ENCODE measurements around the gene TRERF1. TPM values are rescaled to one million over a fixed set of nuclear protein-coding genes. Genes with fewer than 3 reads are reported as not detected.
A peak's percentile ranks its signal among the peaks of the same experiment; 100 is the strongest.

Gene TRERF1
- total RNA-seq, 2 experiments from 2014 or later = 12.2 to 14.5 TPM

DNA sequence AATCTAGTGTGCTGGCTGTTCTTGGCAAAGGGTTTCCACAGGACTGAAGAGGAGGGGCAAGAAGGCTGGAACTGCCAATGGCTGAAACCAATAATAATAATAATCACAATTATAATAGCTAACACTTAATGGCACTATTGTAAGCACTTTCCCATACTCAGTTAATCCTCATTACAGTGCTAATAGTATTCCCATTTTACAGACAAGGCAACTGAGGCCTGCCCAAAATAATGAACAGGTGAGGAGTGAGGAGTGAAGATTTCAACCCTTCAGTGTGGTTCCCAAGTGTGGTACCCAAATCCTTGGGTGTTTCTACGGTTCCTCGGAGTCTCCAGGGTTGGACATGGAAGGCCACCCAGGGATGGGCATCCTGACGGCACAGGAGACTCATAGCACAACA is 69.9 kb downstream of the TRERF1 start:
- DNase-seq (no peak), ATAC-seq (no peak)
- intact Hi-C loops (cut with DNase I, micrococcal nuclease) = loop anchor here (2.0 to 10.0 kb wide), 2 partner anchors 41 to 407 kb away; no protein-coding TSS in a partner anchor
- Mint-ChIP-seq H3K36me3 (ENCODE audit: low read depth) (peaks cover 2% of the 10 kb centered on the region), H3K9me3 (ENCODE audit: low read depth) (no peaks in the 10 kb centered on the region), H3K4me3 (no peak overlapping the region), H3K4me1 (peaks cover 83% of the 10 kb centered on the region), H3K27me3 (no peaks in the 10 kb centered on the region), H3K27ac (no peak overlapping the region)
- POLR2A ChIA-PET = no interaction called here
- CTCF ChIA-PET = interaction anchor here (0.5 to 2.1 kb wide), 6 partner anchors 15 to 958 kb away, joined by 3 to 9 read pairs (median 3); no protein-coding TSS in a partner anchor

DNA sequence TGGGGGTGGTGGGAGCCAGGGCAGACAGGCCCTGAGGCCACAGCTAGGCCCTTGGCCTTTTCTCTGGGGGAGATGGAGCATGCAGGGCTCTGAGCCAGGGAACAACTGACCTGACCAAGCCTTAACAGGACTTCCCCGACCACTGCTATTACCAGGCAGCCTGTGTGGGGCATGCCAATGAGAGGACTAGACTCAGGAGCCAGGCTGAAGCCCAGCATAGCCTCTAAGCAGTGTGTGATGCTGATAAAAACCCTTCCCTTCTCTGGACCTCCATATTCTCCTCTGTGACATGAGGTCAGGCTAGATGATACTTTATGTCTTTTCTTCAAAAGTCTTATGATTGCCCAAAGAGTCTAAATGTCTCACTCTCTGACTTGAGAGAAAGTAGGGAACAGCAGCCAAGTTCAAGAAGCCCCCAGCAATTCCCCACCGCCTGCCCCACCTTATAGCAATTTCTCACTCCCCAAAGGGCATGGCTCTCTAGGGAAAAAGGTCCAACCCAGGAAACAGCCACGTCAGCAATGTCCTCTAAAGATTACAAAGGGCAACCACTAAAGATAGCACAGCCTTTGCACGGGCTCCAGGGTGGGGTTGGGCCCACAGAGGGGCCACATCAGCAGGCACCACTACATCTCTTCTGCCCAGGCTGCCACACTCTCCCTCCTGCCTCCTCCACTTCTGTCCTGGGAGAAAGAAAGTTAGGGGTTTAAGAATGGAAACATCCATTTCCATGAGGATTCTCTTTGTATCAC is 71.3 kb downstream of the TRERF1 start:
- ChIA-PET CTCF (interaction anchor here (2.1 kb wide), 1 partner anchor 14 kb away, joined by 9 read pairs; no protein-coding TSS in a partner anchor), POLR2A (no interaction called here)
- H3K4me3 Mint-ChIP-seq = no peak overlapping the region
- DNase-seq (no peak), ATAC-seq (no peak)
- H3K27me3 Mint-ChIP-seq = no peaks in the 10 kb centered on the region
- no peaks in the 10 kb centered on the region for H3K9me3 Mint-ChIP-seq (ENCODE audit: low read depth)
- intact Hi-C loops (cut with DNase I, micrococcal nuclease) = loop anchor here in 1 of 2 experiments (10.0 kb wide), 1 partner anchor 406 kb away; no protein-coding TSS in a partner anchor
- H3K4me1 Mint-ChIP-seq = peaks cover 75% of the 10 kb centered on the region
- H3K27ac Mint-ChIP-seq = no peak overlapping the region
- peaks cover 2% of the 10 kb centered on the region for H3K36me3 Mint-ChIP-seq (ENCODE audit: low read depth)

DNA sequence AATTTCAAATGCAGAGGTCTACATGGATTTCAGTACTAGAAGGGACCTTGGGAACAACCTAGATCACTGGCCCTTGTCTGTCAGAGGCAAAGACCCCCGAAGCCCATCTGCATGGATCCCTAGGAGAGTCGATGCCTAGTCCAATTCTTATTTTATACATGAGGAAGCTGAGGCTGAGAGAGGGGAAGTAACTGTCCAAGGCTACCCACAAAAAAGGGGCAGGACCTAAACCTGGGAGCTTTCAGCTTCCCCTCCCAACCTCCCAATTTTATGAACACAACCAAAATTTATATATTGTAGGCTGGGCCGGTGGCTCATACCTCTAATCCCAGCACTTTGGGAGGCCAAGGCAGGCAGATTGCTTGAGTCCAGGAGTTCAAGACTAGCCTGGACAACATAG is 73.2 kb downstream of the TRERF1 start:
- peak overlapping the region; percentile 58 for H3K27ac Mint-ChIP-seq
- ChIA-PET POLR2A (no interaction called here), CTCF (interaction anchor here (0.6 to 1.7 kb wide), 11 partner anchors 9 to 695 kb away, joined by 3 to 8 read pairs (median 4); no protein-coding TSS in a partner anchor)
- peaks cover 72% of the 10 kb centered on the region for H3K4me1 Mint-ChIP-seq
- DNase-seq = no peak
- intact Hi-C loops (cut with DNase I, micrococcal nuclease) = no loop called here
- H3K9me3 Mint-ChIP-seq (ENCODE audit: low read depth) = no peaks in the 10 kb centered on the region
- H3K36me3 Mint-ChIP-seq (ENCODE audit: low read depth) = peaks cover 2% of the 10 kb centered on the region
- ATAC-seq = no peak
- no peaks in the 10 kb centered on the region for H3K27me3 Mint-ChIP-seq
- H3K4me3 Mint-ChIP-seq = peak overlapping the region; percentile 4

DNA sequence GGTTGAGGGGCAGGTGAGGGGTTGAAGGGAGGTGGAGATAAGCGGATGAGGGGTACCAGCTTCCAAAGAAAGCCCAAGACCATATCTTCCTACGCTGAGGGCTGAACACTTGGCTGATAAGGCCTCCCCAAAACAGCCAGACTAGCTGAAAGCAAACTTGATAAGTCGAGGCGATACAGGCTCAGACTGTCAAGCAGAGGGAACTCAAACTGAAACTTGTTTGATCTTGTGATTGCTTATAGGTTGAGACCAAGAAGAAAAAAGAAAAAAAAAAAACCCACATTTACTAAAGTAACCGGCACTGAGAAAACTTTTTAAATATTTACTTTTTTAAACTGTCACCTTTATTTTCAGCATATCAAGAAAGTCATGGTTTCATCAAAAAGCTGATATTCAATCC is 73.6 kb downstream of the TRERF1 start:
- ChIA-PET POLR2A (interaction anchor here (0.9 kb wide), 1 partner anchor 12 kb away, joined by 7 read pairs; no protein-coding TSS in a partner anchor), CTCF (interaction anchor here (0.6 to 1.7 kb wide), 12 partner anchors 9 to 1025 kb away, joined by 3 to 8 read pairs (median 4); no protein-coding TSS in a partner anchor)
- Mint-ChIP-seq H3K4me3 (peak overlapping the region; percentile 4), H3K36me3 (ENCODE audit: low read depth) (peaks cover 2% of the 10 kb centered on the region), H3K9me3 (ENCODE audit: low read depth) (no peaks in the 10 kb centered on the region), H3K27me3 (no peaks in the 10 kb centered on the region), H3K4me1 (peaks cover 68% of the 10 kb centered on the region), H3K27ac (peak overlapping the region; percentile 58)
- intact Hi-C loops (cut with DNase I, micrococcal nuclease) = no loop called here
- peak; percentile 88 for ATAC-seq
- peak; percentile 54 for DNase-seq

DNA sequence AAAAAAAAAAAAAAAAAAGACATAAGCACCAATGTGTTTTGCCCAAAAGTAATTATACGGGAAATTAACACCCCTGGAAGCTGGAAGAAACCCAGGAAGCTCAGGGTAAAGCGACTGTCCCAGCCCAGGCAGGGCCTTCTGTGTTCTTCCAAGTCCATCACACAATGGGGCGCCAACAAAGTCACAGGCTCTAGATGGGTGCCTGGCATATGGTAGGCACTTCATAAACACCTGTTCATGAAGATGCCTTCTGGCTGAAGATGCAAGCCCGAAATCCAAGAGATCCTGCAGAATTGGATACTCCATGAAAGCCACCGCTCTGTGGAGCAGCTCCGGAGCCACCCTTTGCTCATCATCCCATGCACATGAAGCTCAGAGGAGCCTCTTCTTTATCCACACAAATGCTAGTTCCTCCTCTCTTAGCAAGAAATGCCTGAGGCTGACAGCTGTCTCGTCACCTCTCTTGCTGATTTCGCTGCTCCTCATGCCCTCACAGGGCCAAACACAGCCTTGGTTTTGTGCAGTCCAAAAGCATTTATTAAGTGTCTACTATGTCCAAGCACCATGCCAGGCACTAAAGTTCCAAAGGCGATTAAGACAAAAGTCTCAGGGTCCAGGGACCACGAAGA is 76.6 kb downstream of the TRERF1 start:
- H3K4me1 Mint-ChIP-seq = peaks cover 62% of the 10 kb centered on the region
- no peak for ATAC-seq
- no peaks in the 10 kb centered on the region for H3K9me3 Mint-ChIP-seq (ENCODE audit: low read depth)
- H3K4me3 Mint-ChIP-seq = no peak overlapping the region
- DNase-seq = no peak
- ChIA-PET CTCF (interaction anchor here (0.9 to 1.5 kb wide), 3 partner anchors 8 to 45 kb away, joined by 3 to 4 read pairs (median 3); no protein-coding TSS in a partner anchor), POLR2A (interaction anchor here (1.4 kb wide), 1 partner anchor 15 kb away, joined by 4 read pairs; no protein-coding TSS in a partner anchor)
- H3K27me3 Mint-ChIP-seq = no peaks in the 10 kb centered on the region
- peaks cover 5% of the 10 kb centered on the region for H3K36me3 Mint-ChIP-seq (ENCODE audit: low read depth)
- intact Hi-C loops (cut with DNase I, micrococcal nuclease) = no loop called here
- H3K27ac Mint-ChIP-seq = peak overlapping the region; percentile 6

DNA sequence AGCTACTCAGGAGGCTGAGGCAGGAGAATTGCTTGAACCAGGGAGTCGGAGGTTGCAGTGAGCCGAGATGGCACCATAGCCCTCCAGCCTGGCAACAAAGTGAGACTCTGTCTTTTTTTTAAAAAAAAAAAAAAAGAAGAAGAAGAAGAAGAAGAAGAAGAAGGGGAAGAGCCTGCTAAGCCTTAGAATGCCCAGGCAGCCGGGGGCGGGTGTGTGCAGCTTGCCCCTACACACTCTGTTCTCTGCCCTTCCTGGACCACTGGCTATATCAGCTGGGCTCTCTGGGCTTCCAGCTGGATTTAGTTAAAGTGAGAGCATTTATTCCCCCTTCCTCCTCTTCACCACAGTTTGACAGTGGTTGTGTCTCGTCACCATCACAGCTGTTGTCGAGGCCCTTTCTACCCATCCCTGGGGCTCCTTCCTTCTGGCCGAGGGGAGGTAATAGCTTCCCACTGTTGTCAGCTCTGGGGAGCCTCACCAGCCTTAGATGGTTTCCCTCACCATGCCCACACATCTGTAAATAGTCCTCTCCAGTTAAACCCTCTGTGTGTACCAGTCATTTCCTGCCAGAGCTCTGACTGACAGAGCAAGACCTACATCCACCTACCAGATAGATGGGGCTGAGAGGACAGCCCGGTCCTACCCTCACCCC is 77.6 kb downstream of the TRERF1 start:
- intact Hi-C loops (cut with DNase I, micrococcal nuclease) = no loop called here

DNA sequence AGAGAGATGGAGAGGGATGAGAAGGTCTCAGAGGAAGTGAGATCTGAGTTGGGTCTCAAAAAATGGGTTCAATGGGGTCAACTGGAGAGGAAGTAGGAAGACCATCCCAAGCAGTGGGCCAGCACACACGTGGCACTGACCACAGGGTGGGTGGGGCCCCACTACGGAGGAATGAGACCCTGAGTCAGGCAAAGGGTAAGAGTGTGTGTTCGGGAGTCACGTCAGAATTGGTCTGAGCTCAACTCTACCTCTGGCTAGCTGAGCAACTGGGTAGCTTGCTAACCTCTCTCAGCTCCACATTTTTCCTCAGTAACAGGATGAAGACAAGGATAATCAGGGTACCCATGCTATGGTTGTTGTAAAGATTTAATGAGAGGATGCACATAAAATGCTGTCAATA is 79.0 kb downstream of the TRERF1 start:
- Mint-ChIP-seq H3K27ac (peak overlapping the region; percentile 61), H3K27me3 (no peaks in the 10 kb centered on the region), H3K4me3 (no peak overlapping the region), H3K9me3 (ENCODE audit: low read depth) (no peaks in the 10 kb centered on the region), H3K4me1 (peaks cover 66% of the 10 kb centered on the region), H3K36me3 (ENCODE audit: low read depth) (peaks cover 5% of the 10 kb centered on the region)
- ChIA-PET POLR2A (interaction anchor here (1.2 kb wide), 1 partner anchor 18 kb away, joined by 4 read pairs; no protein-coding TSS in a partner anchor), CTCF (interaction anchor here (0.6 to 0.9 kb wide), 2 partner anchors 27 to 401 kb away, joined by 3 read pairs; no protein-coding TSS in a partner anchor)
- DNase-seq = no peak
- intact Hi-C loops (cut with DNase I, micrococcal nuclease) = no loop called here
- ATAC-seq = no peak

More for the DNA sequence above, 77.6 kb downstream of the TRERF1 start:
- POLR2A ChIA-PET = interaction anchor here (0.5 to 1.4 kb wide), 2 partner anchors 16 to 500 kb away, joined by 3 to 4 read pairs; no protein-coding TSS in a partner anchor
- Mint-ChIP-seq H3K27me3 (no peaks in the 10 kb centered on the region), H3K9me3 (ENCODE audit: low read depth) (no peaks in the 10 kb centered on the region), H3K36me3 (ENCODE audit: low read depth) (peaks cover 5% of the 10 kb centered on the region), H3K4me3 (no peak overlapping the region), H3K27ac (peak overlapping the region; percentile 73), H3K4me1 (peaks cover 64% of the 10 kb centered on the region)
- DNase-seq (no peak), ATAC-seq (peak; percentile 85)
- CTCF ChIA-PET = interaction anchor here (0.6 to 1.5 kb wide), 6 partner anchors 9 to 85 kb away, joined by 3 to 5 read pairs (median 3); no protein-coding TSS in a partner anchor

DNA sequence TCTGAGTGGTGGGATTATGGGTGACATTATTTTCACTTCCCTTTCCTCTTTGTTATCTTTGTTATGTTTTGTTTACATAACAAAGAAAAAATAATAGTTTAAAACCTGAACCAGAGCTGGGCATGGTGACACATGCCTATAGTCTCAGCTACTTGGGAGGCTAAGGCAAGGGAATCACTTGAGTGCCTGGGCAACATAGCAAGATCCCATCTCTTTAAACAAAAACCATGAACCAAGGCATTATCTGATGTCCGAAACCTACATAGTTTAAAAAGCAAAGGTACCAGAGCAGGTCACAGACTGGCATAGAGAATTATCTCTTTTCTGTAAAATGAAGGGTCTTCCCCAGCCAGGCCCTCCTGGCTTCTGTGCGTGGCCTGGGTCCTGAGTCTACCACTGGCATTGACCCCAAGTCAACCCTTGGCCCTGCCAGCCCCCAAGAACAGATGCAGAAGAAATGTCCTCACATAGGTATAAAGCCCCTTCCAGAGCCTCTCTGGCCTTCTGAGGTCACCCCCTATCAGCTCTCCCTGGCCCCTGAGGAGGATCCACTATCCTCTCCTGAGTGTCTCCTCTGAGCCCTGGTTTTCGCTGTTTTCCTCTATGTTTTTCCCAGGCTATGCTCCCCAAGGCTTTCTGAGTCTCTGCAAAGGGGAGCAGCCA is 81.3 kb downstream of the TRERF1 start:
- ATAC-seq (no peak), DNase-seq (no peak)
- intact Hi-C loops (cut with DNase I, micrococcal nuclease) = no loop called here
- H3K27ac Mint-ChIP-seq = no peak overlapping the region
- no peak overlapping the region for H3K4me3 Mint-ChIP-seq
- H3K36me3 Mint-ChIP-seq (ENCODE audit: low read depth) = peaks cover 3% of the 10 kb centered on the region
- H3K27me3 Mint-ChIP-seq = no peaks in the 10 kb centered on the region
- POLR2A ChIA-PET = no interaction called here
- H3K9me3 Mint-ChIP-seq (ENCODE audit: low read depth) = no peaks in the 10 kb centered on the region
- CTCF ChIA-PET = no interaction called here
- H3K4me1 Mint-ChIP-seq = peaks cover 76% of the 10 kb centered on the region

DNA sequence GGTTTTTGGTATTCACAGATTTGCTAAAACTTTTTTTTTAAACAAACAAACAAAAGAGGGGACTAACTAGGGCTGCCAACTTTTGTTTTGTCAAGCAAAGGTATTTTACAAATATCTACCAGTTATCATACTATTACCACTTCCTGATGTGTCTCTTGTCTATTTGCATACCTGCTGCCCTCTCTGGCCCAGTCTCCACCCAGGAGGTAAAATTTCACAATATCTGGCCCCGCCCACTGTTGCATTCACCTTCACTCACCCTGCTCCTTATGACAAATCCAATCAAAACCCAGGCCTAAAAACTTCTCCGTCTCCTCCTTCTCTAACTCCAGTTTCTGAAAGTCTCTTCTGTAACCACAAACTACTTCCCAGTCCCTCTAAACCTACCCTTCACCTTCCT is 82.2 kb downstream of the TRERF1 start:
- H3K27ac Mint-ChIP-seq = peak overlapping the region; percentile 77
- ChIA-PET POLR2A (no interaction called here), CTCF (no interaction called here)
- ATAC-seq (no peak), DNase-seq (peak; percentile 67)
- peaks cover 3% of the 10 kb centered on the region for H3K36me3 Mint-ChIP-seq (ENCODE audit: low read depth)
- H3K27me3 Mint-ChIP-seq = no peaks in the 10 kb centered on the region
- intact Hi-C loops (cut with DNase I, micrococcal nuclease) = loop anchor here in 1 of 2 experiments (2.0 kb wide), 1 partner anchor 31 kb away; no protein-coding TSS in a partner anchor
- H3K4me3 Mint-ChIP-seq = no peak overlapping the region
- H3K4me1 Mint-ChIP-seq = peaks cover 74% of the 10 kb centered on the region
- H3K9me3 Mint-ChIP-seq (ENCODE audit: low read depth) = no peaks in the 10 kb centered on the region

DNA sequence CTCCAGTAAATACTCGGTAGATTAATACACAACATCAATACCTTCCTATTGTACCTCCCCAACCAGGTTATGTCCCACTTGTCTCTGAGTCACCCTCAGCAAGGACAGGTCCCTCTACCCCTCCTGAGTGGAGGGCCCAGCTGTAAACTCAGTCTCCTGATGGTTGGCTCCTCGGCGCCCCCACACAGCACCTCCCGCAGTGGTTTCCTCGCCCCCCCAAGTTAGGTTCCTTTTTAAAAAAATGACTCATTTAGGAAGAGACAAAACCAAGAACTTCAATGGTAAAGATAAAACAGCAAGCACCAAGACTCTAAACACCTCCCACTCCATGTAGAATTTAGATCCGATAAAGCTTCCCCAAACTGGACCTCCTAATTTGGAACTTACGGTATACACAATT is 83.5 kb downstream of the TRERF1 start:
- Mint-ChIP-seq H3K27ac (peak overlapping the region; percentile 77), H3K4me1 (peaks cover 75% of the 10 kb centered on the region)
- POLR2A ChIA-PET = interaction anchor here (1.5 to 2.5 kb wide), 2 partner anchors 21 to 22 kb away, joined by 5 to 10 read pairs; no protein-coding TSS in a partner anchor

More for the DNA sequence above, 83.5 kb downstream of the TRERF1 start:
- Mint-ChIP-seq H3K27me3 (no peaks in the 10 kb centered on the region), H3K4me3 (peak overlapping the region; percentile 64), H3K9me3 (ENCODE audit: low read depth) (no peaks in the 10 kb centered on the region), H3K36me3 (ENCODE audit: low read depth) (peaks cover 3% of the 10 kb centered on the region)
- intact Hi-C loops (cut with DNase I, micrococcal nuclease) = loop anchor here (1.0 to 2.0 kb wide), 5 partner anchors 10 to 29 kb away; no protein-coding TSS in a partner anchor
- peak; percentile 84 for ATAC-seq
- peak; percentile 80 for DNase-seq
- CTCF ChIA-PET = interaction anchor here (0.6 to 2.4 kb wide), 8 partner anchors 10 to 180 kb away, joined by 3 to 9 read pairs (median 4); no protein-coding TSS in a partner anchor
